Astrocyte (in vitro differentiated cells and primary cell): Measurements from ENCODE around the gene SEC31B.

Experiments used
- EZH2 ChIP-seq: IDR thresholded peaks from 2 replicates; pipeline ENCODE4 v1.6.1; 2012; ENCODE audit warnings: mild to moderate bottlenecking, low read length, inconsistent platforms; ENCODE audit not compliant: insufficient read depth
- TF ChIP-seq, protein P1 (sequence below): IDR thresholded peaks from 2 replicates; pipeline ENCODE4 v1.5.1; 2011; ENCODE audit warnings: low read depth, mild to moderate bottlenecking, inconsistent platforms, low read length, moderate library complexity; ENCODE audit not compliant: insufficient read depth

DNA sequence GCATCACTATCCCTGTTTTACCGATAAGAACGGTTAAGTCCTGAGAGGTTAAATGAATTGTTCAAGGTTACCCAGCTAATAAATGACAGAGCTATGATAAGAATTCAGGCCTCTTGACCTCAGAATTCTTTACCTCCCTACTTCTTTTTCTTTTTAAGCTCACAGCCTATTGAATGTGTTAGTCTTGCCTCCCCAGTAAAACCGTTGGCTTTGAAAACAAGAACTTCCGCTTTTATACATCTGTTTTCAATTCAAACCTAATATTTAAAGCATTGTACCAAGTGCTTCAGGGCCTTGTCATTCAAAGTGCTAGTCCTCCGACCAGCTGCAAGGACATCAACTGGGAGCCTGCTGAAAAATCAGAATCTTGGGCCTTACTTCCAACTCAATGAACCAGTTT lies 15.6 kb downstream of the SEC31B start:
- TF ChIP-seq EZH2 = no peak
- TF ChIP-seq, protein P1, sequence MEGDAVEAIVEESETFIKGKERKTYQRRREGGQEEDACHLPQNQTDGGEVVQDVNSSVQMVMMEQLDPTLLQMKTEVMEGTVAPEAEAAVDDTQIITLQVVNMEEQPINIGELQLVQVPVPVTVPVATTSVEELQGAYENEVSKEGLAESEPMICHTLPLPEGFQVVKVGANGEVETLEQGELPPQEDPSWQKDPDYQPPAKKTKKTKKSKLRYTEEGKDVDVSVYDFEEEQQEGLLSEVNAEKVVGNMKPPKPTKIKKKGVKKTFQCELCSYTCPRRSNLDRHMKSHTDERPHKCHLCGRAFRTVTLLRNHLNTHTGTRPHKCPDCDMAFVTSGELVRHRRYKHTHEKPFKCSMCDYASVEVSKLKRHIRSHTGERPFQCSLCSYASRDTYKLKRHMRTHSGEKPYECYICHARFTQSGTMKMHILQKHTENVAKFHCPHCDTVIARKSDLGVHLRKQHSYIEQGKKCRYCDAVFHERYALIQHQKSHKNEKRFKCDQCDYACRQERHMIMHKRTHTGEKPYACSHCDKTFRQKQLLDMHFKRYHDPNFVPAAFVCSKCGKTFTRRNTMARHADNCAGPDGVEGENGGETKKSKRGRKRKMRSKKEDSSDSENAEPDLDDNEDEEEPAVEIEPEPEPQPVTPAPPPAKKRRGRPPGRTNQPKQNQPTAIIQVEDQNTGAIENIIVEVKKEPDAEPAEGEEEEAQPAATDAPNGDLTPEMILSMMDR = no peak
